Adipocyte (in vitro differentiated cells): ENCODE results near the gene PIP5KL1.

Experiments used
- DNase-seq: peaks from one replicate; pipeline ENCODE4 v3.0.0-alpha.2; 2015; ENCODE audit warnings: low read depth
- H3K27me3 ChIP-seq: replicated peaks from 2 replicates; pipeline ENCODE4 v1.7.0; 2013; ENCODE audit warnings: mild to moderate bottlenecking, low read length, moderate library complexity; ENCODE audit not compliant: control insufficient read depth, insufficient read depth
- H3K36me3 ChIP-seq: 2 replicates; pipeline ENCODE4 v1.7.0; 2013; ENCODE audit warnings: low read length, mild to moderate bottlenecking, moderate library complexity; ENCODE audit not compliant: control insufficient read depth, insufficient read depth, severe bottlenecking
- H3K4me1 ChIP-seq: 2 replicates; pipeline ENCODE4 v1.7.0; 2013; ENCODE audit warnings: mild to moderate bottlenecking, low read length, moderate library complexity; ENCODE audit not compliant: control insufficient read depth, insufficient read depth
- H3K4me3 ChIP-seq: 2 replicates; pipeline ENCODE4 v1.7.0; 2013; ENCODE audit warnings: mild to moderate bottlenecking, low read length, moderate library complexity
- H3K9ac ChIP-seq: 2 replicates; pipeline ENCODE4 v1.7.0; 2013; ENCODE audit warnings: mild to moderate bottlenecking, low read length, moderate library complexity
- H3K9me3 ChIP-seq: 2 replicates; pipeline ENCODE4 v1.7.0; 2013; ENCODE audit warnings: mild to moderate bottlenecking, low read length, moderate library complexity; ENCODE audit not compliant: control insufficient read depth

PIP5KL1 gene

GRCh38 chr9:127915801-127916719 is 14.5 kb downstream of the PIP5KL1 start:
- Histone ChIP-seq H3K36me3 (peaks cover 31% of the 10 kb centered on the region), H3K9ac (peak overlapping the region; percentile 97), H3K27me3 (no peaks in the 10 kb centered on the region), H3K4me1 (peaks cover 57% of the 10 kb centered on the region), H3K4me3 (peak overlapping the region; percentile 97), H3K9me3 (no peaks in the 10 kb centered on the region)
- DNase-seq, result no peak

- H3K9ac ChIP-seq, result peak overlapping the region; percentile 97
- H3K4me3 ChIP-seq, result peak overlapping the region; percentile 97
- no peaks in the 10 kb centered on the region for H3K9me3 ChIP-seq
- no peak for DNase-seq
- no peaks in the 10 kb centered on the region for H3K27me3 ChIP-seq
- H3K4me1 ChIP-seq, result peaks cover 53% of the 10 kb centered on the region
- H3K36me3 ChIP-seq, result peaks cover 38% of the 10 kb centered on the region
These were observed 15.2 kb downstream of the PIP5KL1 start for GRCh38 chr9:127915325-127915752.

GRCh38 chr9:127913682-127914081 is 16.9 kb downstream of the PIP5KL1 start:
- no peak for DNase-seq
- H3K36me3 ChIP-seq, result peaks cover 50% of the 10 kb centered on the region
- no peak overlapping the region for H3K4me3 ChIP-seq
- no peak overlapping the region for H3K9ac ChIP-seq
- H3K27me3 ChIP-seq, result no peaks in the 10 kb centered on the region
- H3K4me1 ChIP-seq, result peaks cover 38% of the 10 kb centered on the region
- no peaks in the 10 kb centered on the region for H3K9me3 ChIP-seq

- Histone ChIP-seq H3K27me3 (no peaks in the 10 kb centered on the region), H3K9ac (peak overlapping the region; percentile 45), H3K4me1 (peaks cover 30% of the 10 kb centered on the region), H3K4me3 (no peak overlapping the region), H3K36me3 (peaks cover 58% of the 10 kb centered on the region), H3K9me3 (no peaks in the 10 kb centered on the region)
- DNase-seq, result no peak
These were observed 17.7 kb downstream of the PIP5KL1 start for GRCh38 chr9:127912882-127913281.

- no peaks in the 10 kb centered on the region for H3K9me3 ChIP-seq
- H3K27me3 ChIP-seq, result no peaks in the 10 kb centered on the region
- peaks cover 26% of the 10 kb centered on the region for H3K4me1 ChIP-seq
- H3K36me3 ChIP-seq, result peaks cover 61% of the 10 kb centered on the region
- no peak overlapping the region for H3K4me3 ChIP-seq
- H3K9ac ChIP-seq, result no peak overlapping the region
- DNase-seq, result no peak
These were observed 18.3 kb downstream of the PIP5KL1 start for GRCh38 chr9:127912296-127912695.

- Histone ChIP-seq H3K4me3 (no peak overlapping the region), H3K9me3 (no peaks in the 10 kb centered on the region), H3K4me1 (peaks cover 36% of the 10 kb centered on the region), H3K9ac (no peak overlapping the region), H3K36me3 (peaks cover 61% of the 10 kb centered on the region), H3K27me3 (no peaks in the 10 kb centered on the region)
- DNase-seq, result peak; percentile 27
These were observed 19.9 kb downstream of the PIP5KL1 start for GRCh38 chr9:127910613-127911205.

- H3K4me1 ChIP-seq, result peaks cover 36% of the 10 kb centered on the region
- H3K27me3 ChIP-seq, result no peaks in the 10 kb centered on the region
- no peak overlapping the region for H3K9ac ChIP-seq
- no peaks in the 10 kb centered on the region for H3K9me3 ChIP-seq
- no peak overlapping the region for H3K4me3 ChIP-seq
- peaks cover 61% of the 10 kb centered on the region for H3K36me3 ChIP-seq
- DNase-seq, result no peak
These were observed 20.7 kb downstream of the PIP5KL1 start for GRCh38 chr9:127909839-127910273.

- H3K27me3 ChIP-seq, result no peaks in the 10 kb centered on the region
- H3K9me3 ChIP-seq, result no peaks in the 10 kb centered on the region
- H3K4me1 ChIP-seq, result peaks cover 45% of the 10 kb centered on the region
- DNase-seq, result no peak
- peaks cover 54% of the 10 kb centered on the region for H3K36me3 ChIP-seq
- H3K9ac ChIP-seq, result no peak overlapping the region
- H3K4me3 ChIP-seq, result no peak overlapping the region
These were observed 22.0 kb downstream of the PIP5KL1 start for GRCh38 chr9:127908660-127908926.

- Histone ChIP-seq H3K4me1 (peaks cover 50% of the 10 kb centered on the region), H3K36me3 (peaks cover 49% of the 10 kb centered on the region), H3K9ac (no peak overlapping the region), H3K4me3 (no peak overlapping the region), H3K9me3 (no peaks in the 10 kb centered on the region), H3K27me3 (no peaks in the 10 kb centered on the region)
- no peak for DNase-seq
These were observed 22.5 kb downstream of the PIP5KL1 start for GRCh38 chr9:127907867-127908659.

GRCh38 chr9:127905788-127906191 is 24.8 kb downstream of the PIP5KL1 start:
- DNase-seq, result no peak

More at GRCh38 chr9:127905788-127906191, 24.8 kb downstream of the PIP5KL1 start:
- Histone ChIP-seq H3K9me3 (no peaks in the 10 kb centered on the region), H3K36me3 (peaks cover 28% of the 10 kb centered on the region), H3K4me3 (no peak overlapping the region), H3K9ac (peak overlapping the region; percentile 69), H3K27me3 (no peaks in the 10 kb centered on the region), H3K4me1 (peaks cover 55% of the 10 kb centered on the region)
